ENCODE results near the gene PTPRN2.

DNA sequence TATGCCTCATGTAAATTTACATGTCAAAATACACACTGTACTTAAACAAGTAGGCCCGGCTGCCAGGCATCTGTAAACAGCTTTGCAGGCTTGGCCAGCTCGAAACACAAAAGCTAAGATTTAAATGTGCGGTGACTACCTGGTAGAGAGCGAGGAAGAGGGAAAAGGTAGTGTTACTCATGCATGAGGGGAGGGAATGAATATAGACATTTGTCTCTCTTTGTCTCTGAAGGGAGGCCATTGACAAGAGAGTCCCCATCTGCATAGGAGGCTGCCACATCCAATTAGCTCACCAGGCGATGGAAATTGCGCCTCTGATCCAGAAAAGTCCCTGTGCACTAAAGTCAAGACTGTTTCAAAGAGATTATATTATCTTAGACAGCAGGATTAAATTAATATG, 535.8 kb downstream of the PTPRN2 start:
- TF ChIP-seq POLR2AphosphoS5 (IDR thresholded peaks at IDR 0.05; ENCODE audit: low read depth, low read length) (no peak), CTCF (IDR thresholded peaks at IDR 0.05 in 2 of 3, conservative IDR thresholded peaks at IDR 0.05 in 1 of 3; ENCODE audit: borderline replicate concordance in 1 of 3, insufficient read depth in 1 of 3, low read depth in 2 of 3, low read length in 2 of 3) (no peak), REST (IDR thresholded peaks at IDR 0.05; ENCODE audit: low read depth) (no peak), EZH2 (IDR thresholded peaks at IDR 0.05) (no peak), EGR1 (IDR thresholded peaks at IDR 0.05; ENCODE audit: low read depth) (no peak), SP1 (IDR thresholded peaks at IDR 0.05; ENCODE audit: low read depth) (no peak), SRF (IDR thresholded peaks at IDR 0.05; ENCODE audit: low read depth) (no peak), POLR2A (IDR thresholded peaks at IDR 0.05; ENCODE audit: borderline replicate concordance, extremely low read depth, insufficient read depth, insufficient read length) (no peak)
- TF ChIP-seq, protein P1, sequence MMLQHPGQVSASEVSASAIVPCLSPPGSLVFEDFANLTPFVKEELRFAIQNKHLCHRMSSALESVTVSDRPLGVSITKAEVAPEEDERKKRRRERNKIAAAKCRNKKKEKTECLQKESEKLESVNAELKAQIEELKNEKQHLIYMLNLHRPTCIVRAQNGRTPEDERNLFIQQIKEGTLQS (IDR thresholded peaks at IDR 0.05) = no peak
